Measurements from ENCODE around the gene THYN1.
"Not testable (repeated sequence)": the region's sequence is repeated elsewhere in the genome, so short reads cannot be mapped to it uniquely, and the experiment has no call there.

THYN1 gene

GRCh38 chr11:134289789-134290188, 36.6 kb upstream of the THYN1 start:
- no peak overlapping the region for H3K27ac ChIP-seq
- TF ChIP-seq ZFX (IDR thresholded peaks at IDR 0.05; ENCODE audit: borderline replicate concordance), result no peak
- TF ChIP-seq CTCF (IDR thresholded peaks at IDR 0.05), result no peak

- no peak for TF ChIP-seq ZFX (IDR thresholded peaks at IDR 0.05; ENCODE audit: borderline replicate concordance)
- no peak for TF ChIP-seq CTCF (IDR thresholded peaks at IDR 0.05)
- H3K27ac ChIP-seq, result no peak overlapping the region
Observed at GRCh38 chr11:134289167-134289566, 36.0 kb upstream of the THYN1 start.

- no peak for TF ChIP-seq ZFX (IDR thresholded peaks at IDR 0.05; ENCODE audit: borderline replicate concordance)
- no peak for TF ChIP-seq CTCF (IDR thresholded peaks at IDR 0.05)
- H3K27ac ChIP-seq, result no peak overlapping the region
Observed at GRCh38 chr11:134288486-134288885, 35.3 kb upstream of the THYN1 start.

- TF ChIP-seq CTCF (IDR thresholded peaks at IDR 0.05) (no peak), ZFX (IDR thresholded peaks at IDR 0.05; ENCODE audit: borderline replicate concordance) (no peak)
Observed at GRCh38 chr11:134287561-134287960, 34.4 kb upstream of the THYN1 start.

GRCh38 chr11:134284349-134284748, 31.2 kb upstream of the THYN1 start:
- H3K27ac ChIP-seq, result not testable (repeated sequence)

More at GRCh38 chr11:134287561-134287960, 34.4 kb upstream of the THYN1 start:
- no peak overlapping the region for H3K27ac ChIP-seq

GRCh38 chr11:134283461-134284230, 30.5 kb upstream of the THYN1 start:
- H3K27ac ChIP-seq, result no peak overlapping the region
- TF ChIP-seq CTCF (IDR thresholded peaks at IDR 0.05), result no peak
- no peak for TF ChIP-seq ZFX (IDR thresholded peaks at IDR 0.05; ENCODE audit: borderline replicate concordance)

GRCh38 chr11:134282121-134283045, 29.2 kb upstream of the THYN1 start:
- no peak for TF ChIP-seq CTCF (IDR thresholded peaks at IDR 0.05)
- TF ChIP-seq ZFX (IDR thresholded peaks at IDR 0.05; ENCODE audit: borderline replicate concordance), result no peak
- no peak overlapping the region for H3K27ac ChIP-seq

- H3K27ac ChIP-seq, result not testable (repeated sequence)
Observed at GRCh38 chr11:134281635-134282034, 28.5 kb upstream of the THYN1 start.

Data from 22Rv1 (cell line).